ENCODE results near the gene EFNA3. TPM values are rescaled to one million over a fixed set of nuclear protein-coding genes. Genes with fewer than 3 reads are reported as not detected.

Gene EFNA3
- total RNA-seq, 1 donor from 2014 or later: 2.9 TPM

- DNase-seq (ENCODE audit: low read depth) (no peak), FAIRE-seq (no peak)
- H3K4me3 Mint-ChIP-seq (ENCODE audit: unreplicated experiment): no peak overlapping the region
- Histone ChIP-seq H3K9ac (ENCODE audit: low read length) (no peak overlapping the region), H3K4me1 (ENCODE audit: insufficient read depth, low read length) (no peaks in the 10 kb centered on the region), H3K4me3 (ENCODE audit: insufficient read depth, low read depth, low read length) (no peak overlapping the region), H4K20me1 (ENCODE audit: insufficient read depth, low read length) (no peaks in the 10 kb centered on the region), H3K79me2 (ENCODE audit: insufficient read depth, low read length) (no peaks in the 10 kb centered on the region), H3K27me3 (ENCODE audit: insufficient read depth, low read length) (peaks cover 9% of the 10 kb centered on the region), H3K4me2 (ENCODE audit: low read length) (no peak overlapping the region), H3K9me3 (ENCODE audit: insufficient read depth, low read depth, low read length) (no peaks in the 10 kb centered on the region), H3K27ac (ENCODE audit: low read depth, low read length) (no peak overlapping the region), H3K36me3 (ENCODE audit: insufficient read depth, low read length) (no peaks in the 10 kb centered on the region), H2AFZ (ENCODE audit: low read depth, low read length) (no peak overlapping the region)
- peaks cover 30% of the 10 kb centered on the region for H3K27me3 Mint-ChIP-seq (ENCODE audit: low read depth, unreplicated experiment)
- H3K4me1 Mint-ChIP-seq (ENCODE audit: low read depth, unreplicated experiment): no peaks in the 10 kb centered on the region
- no peak for TF ChIP-seq EZH2 (IDR thresholded peaks at IDR 0.05; ENCODE audit: insufficient read depth, low read length)
- TF ChIP-seq CTCF (IDR thresholded peaks at IDR 0.05; ENCODE audit: insufficient read depth, low read depth, low read length): no peak
- peaks cover 2% of the 10 kb centered on the region for H3K9me3 Mint-ChIP-seq (ENCODE audit: unreplicated experiment)
- peaks cover 1% of the 10 kb centered on the region for H3K36me3 Mint-ChIP-seq (ENCODE audit: low read depth, unreplicated experiment)
- H3K27ac Mint-ChIP-seq (ENCODE audit: unreplicated experiment): no peak overlapping the region
These were observed 28.2 kb downstream of the EFNA3 start for GRCh38 chr1:155106862-155107261.

- peaks cover 9% of the 10 kb centered on the region for H3K27me3 ChIP-seq (ENCODE audit: insufficient read depth, low read length)
- no peaks in the 10 kb centered on the region for H4K20me1 ChIP-seq (ENCODE audit: insufficient read depth, low read length)
- no peak overlapping the region for H3K9ac ChIP-seq (ENCODE audit: low read length)
- no peaks in the 10 kb centered on the region for H3K79me2 ChIP-seq (ENCODE audit: insufficient read depth, low read length)
- Mint-ChIP-seq H3K27me3 (ENCODE audit: low read depth, unreplicated experiment) (peaks cover 30% of the 10 kb centered on the region), H3K27ac (ENCODE audit: unreplicated experiment) (no peak overlapping the region), H3K4me3 (ENCODE audit: unreplicated experiment) (no peak overlapping the region), H3K9me3 (ENCODE audit: unreplicated experiment) (peaks cover 2% of the 10 kb centered on the region), H3K4me1 (ENCODE audit: low read depth, unreplicated experiment) (no peaks in the 10 kb centered on the region), H3K36me3 (ENCODE audit: low read depth, unreplicated experiment) (peaks cover 1% of the 10 kb centered on the region)
- FAIRE-seq (no peak), DNase-seq (ENCODE audit: low read depth) (no peak)
- no peaks in the 10 kb centered on the region for H3K36me3 ChIP-seq (ENCODE audit: insufficient read depth, low read length)
- no peak overlapping the region for H3K4me3 ChIP-seq (ENCODE audit: insufficient read depth, low read depth, low read length)
- no peak overlapping the region for H3K27ac ChIP-seq (ENCODE audit: low read depth, low read length)
- TF ChIP-seq CTCF (IDR thresholded peaks at IDR 0.05; ENCODE audit: insufficient read depth, low read depth, low read length): no peak
- TF ChIP-seq EZH2 (IDR thresholded peaks at IDR 0.05; ENCODE audit: insufficient read depth, low read length): no peak
- no peak overlapping the region for H3K4me2 ChIP-seq (ENCODE audit: low read length)
- no peak overlapping the region for H2AFZ ChIP-seq (ENCODE audit: low read depth, low read length)
- H3K9me3 ChIP-seq (ENCODE audit: insufficient read depth, low read depth, low read length): no peaks in the 10 kb centered on the region
- H3K4me1 ChIP-seq (ENCODE audit: insufficient read depth, low read length): no peaks in the 10 kb centered on the region
These were observed 28.9 kb downstream of the EFNA3 start for GRCh38 chr1:155107309-155108264.

GRCh38 chr1:155108296-155108695 lies 29.7 kb downstream of the EFNA3 start:
- TF ChIP-seq EZH2 (IDR thresholded peaks at IDR 0.05; ENCODE audit: insufficient read depth, low read length) (no peak), CTCF (IDR thresholded peaks at IDR 0.05; ENCODE audit: insufficient read depth, low read depth, low read length) (no peak)
- no peak overlapping the region for H3K27ac Mint-ChIP-seq (ENCODE audit: unreplicated experiment)
- H3K27me3 ChIP-seq (ENCODE audit: insufficient read depth, low read length): peaks cover 9% of the 10 kb centered on the region

More at GRCh38 chr1:155108296-155108695, 29.7 kb downstream of the EFNA3 start:
- DNase-seq (ENCODE audit: low read depth) (no peak), FAIRE-seq (no peak)
- Histone ChIP-seq H4K20me1 (ENCODE audit: insufficient read depth, low read length) (no peaks in the 10 kb centered on the region), H3K27ac (ENCODE audit: low read depth, low read length) (no peak overlapping the region), H3K36me3 (ENCODE audit: insufficient read depth, low read length) (no peaks in the 10 kb centered on the region), H3K4me2 (ENCODE audit: low read length) (no peak overlapping the region), H3K4me3 (ENCODE audit: insufficient read depth, low read depth, low read length) (no peak overlapping the region), H2AFZ (ENCODE audit: low read depth, low read length) (no peak overlapping the region), H3K9ac (ENCODE audit: low read length) (no peak overlapping the region), H3K79me2 (ENCODE audit: insufficient read depth, low read length) (no peaks in the 10 kb centered on the region), H3K4me1 (ENCODE audit: insufficient read depth, low read length) (no peaks in the 10 kb centered on the region), H3K9me3 (ENCODE audit: insufficient read depth, low read depth, low read length) (no peaks in the 10 kb centered on the region)
- Mint-ChIP-seq H3K4me1 (ENCODE audit: low read depth, unreplicated experiment) (no peaks in the 10 kb centered on the region), H3K9me3 (ENCODE audit: unreplicated experiment) (peaks cover 2% of the 10 kb centered on the region), H3K27me3 (ENCODE audit: low read depth, unreplicated experiment) (peaks cover 30% of the 10 kb centered on the region), H3K4me3 (ENCODE audit: unreplicated experiment) (no peak overlapping the region), H3K36me3 (ENCODE audit: low read depth, unreplicated experiment) (peaks cover 1% of the 10 kb centered on the region)
